Measurements from ENCODE around the gene BIVM.

BIVM gene

DNA sequence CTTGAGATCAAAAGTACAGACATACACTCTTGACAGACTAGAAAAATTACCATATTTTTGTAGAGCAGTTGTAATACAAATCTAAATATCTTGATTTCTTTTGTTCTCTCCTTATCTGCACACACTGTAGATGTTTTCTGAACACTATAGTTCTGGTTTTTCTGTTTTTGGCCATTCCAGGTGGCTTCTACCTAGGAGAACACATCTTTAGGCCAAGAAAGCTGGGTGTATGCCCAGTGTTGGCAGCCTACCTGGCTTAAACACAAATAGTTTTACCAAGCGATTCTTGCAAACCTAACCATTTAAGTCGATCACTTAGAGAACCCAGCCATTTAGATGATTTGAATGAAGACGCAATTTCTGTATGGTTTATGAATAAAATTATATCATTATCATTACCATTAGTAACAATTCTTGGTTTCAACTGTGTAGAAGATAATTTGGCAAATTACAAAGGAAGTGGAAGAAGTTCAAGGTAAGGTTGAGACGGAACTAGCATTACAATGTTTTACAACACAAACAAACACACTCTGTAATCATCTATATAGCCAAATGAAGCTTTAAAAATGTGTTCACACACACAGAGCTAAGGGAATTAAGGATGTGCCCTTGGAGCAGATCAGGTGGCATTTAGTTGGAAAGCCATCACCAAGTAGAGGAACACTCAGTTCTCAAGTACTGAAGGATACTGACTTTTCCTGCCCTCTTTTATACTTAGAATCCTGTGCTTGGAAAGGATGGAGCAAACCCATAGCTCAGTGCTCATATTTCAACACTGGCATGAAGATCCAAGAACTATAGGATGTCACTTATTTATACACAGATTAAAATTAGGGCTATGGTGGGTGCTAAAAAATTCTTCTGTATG, 83.1 kb downstream of the BIVM start:
- DNase-seq (ENCODE audit: low read depth): no peak

All from activated T-cell treated with anti-CD3 and anti-CD28 coated beads for 48 hours (primary cell).